ENCODE results near the gene NDEL1. TPM values are rescaled to one million over a fixed set of nuclear protein-coding genes. Genes with fewer than 3 reads are reported as not detected.

Gene NDEL1
- total RNA-seq, 1 donor from 2014 or later = 34.1 TPM

DNA sequence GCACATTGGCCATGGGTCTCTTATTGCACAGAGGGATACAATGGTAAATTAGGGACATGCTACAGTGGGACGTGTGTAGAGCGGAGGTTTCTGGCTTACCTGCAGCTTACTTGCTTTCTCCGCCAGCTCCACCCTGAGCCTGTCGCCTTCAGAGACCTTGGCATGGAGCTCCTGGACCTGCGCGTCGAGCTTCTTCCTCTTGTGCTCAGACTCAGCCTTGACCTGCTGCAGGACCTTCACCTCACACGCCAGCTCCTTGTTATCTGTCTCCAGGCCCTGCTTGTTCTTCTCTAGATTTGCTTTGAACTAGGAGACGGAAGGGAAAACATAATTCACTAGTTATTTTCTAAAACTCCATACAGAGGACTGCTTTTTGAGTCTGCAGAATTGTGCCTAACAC lies 63.5 kb downstream of the NDEL1 start:
- TF ChIP-seq CTCF (conservative IDR thresholded peaks at IDR 0.05) = no peak
- Mint-ChIP-seq H3K4me1 (no peaks in the 10 kb centered on the region), H3K4me3 (no peak overlapping the region), H3K9me3 (no peaks in the 10 kb centered on the region), H3K27ac (ENCODE audit: unreplicated experiment) (no peak overlapping the region), H3K36me3 (ENCODE audit: low read depth) (peaks cover 16% of the 10 kb centered on the region), H3K27me3 (ENCODE audit: low read depth) (no peaks in the 10 kb centered on the region)
- DNase-seq (ENCODE audit: low read depth, low spot score) = no peak

- Mint-ChIP-seq H3K27ac (ENCODE audit: unreplicated experiment) (no peak overlapping the region), H3K4me1 (no peaks in the 10 kb centered on the region), H3K4me3 (no peak overlapping the region), H3K9me3 (no peaks in the 10 kb centered on the region), H3K36me3 (ENCODE audit: low read depth) (peaks cover 17% of the 10 kb centered on the region), H3K27me3 (ENCODE audit: low read depth) (no peaks in the 10 kb centered on the region)
- no peak for DNase-seq (ENCODE audit: low read depth, low spot score)
- no peak for TF ChIP-seq CTCF (conservative IDR thresholded peaks at IDR 0.05)
Measured at GRCh38 chr17:8499614-8500013, 63.9 kb downstream of the NDEL1 start.

- H3K36me3 Mint-ChIP-seq (ENCODE audit: low read depth) = peaks cover 17% of the 10 kb centered on the region
- no peaks in the 10 kb centered on the region for H3K4me1 Mint-ChIP-seq
- no peak overlapping the region for H3K4me3 Mint-ChIP-seq
- no peak for DNase-seq (ENCODE audit: low read depth, low spot score)
- H3K27me3 Mint-ChIP-seq (ENCODE audit: low read depth) = no peaks in the 10 kb centered on the region
- no peaks in the 10 kb centered on the region for H3K9me3 Mint-ChIP-seq
- TF ChIP-seq CTCF (conservative IDR thresholded peaks at IDR 0.05) = no peak
- H3K27ac Mint-ChIP-seq (ENCODE audit: unreplicated experiment) = no peak overlapping the region
Measured at GRCh38 chr17:8500609-8501008, 64.9 kb downstream of the NDEL1 start.

GRCh38 chr17:8502126-8502525 lies 66.4 kb downstream of the NDEL1 start:
- no peak overlapping the region for H3K4me3 Mint-ChIP-seq
- H3K4me1 Mint-ChIP-seq = no peaks in the 10 kb centered on the region
- H3K27ac Mint-ChIP-seq (ENCODE audit: unreplicated experiment) = peak overlapping the region; percentile 10
- DNase-seq (ENCODE audit: low read depth, low spot score) = no peak
- no peaks in the 10 kb centered on the region for H3K27me3 Mint-ChIP-seq (ENCODE audit: low read depth)
- peaks cover 24% of the 10 kb centered on the region for H3K36me3 Mint-ChIP-seq (ENCODE audit: low read depth)
- H3K9me3 Mint-ChIP-seq = no peaks in the 10 kb centered on the region
- no peak for TF ChIP-seq CTCF (conservative IDR thresholded peaks at IDR 0.05)

DNA sequence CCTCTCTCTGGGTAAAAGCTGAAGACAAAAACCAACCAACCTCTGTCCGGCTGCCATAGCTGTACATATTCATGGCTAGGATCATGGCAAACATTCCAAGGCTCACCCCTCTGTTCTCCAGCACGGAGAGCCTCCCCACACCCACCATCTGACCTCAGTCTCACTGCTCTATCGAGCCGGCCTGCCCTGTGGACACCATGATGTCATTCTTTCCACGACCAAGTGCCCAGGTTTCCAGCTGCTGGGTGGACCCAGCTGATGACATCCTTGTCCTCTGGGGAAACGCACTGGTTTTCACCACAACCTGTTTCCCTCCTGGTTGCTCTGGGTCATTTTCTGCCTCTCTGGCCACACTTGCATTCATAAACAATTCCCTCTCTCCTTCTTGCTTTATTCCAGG lies 67.7 kb downstream of the NDEL1 start:
- H3K4me1 Mint-ChIP-seq = no peaks in the 10 kb centered on the region
- no peak overlapping the region for H3K27ac Mint-ChIP-seq (ENCODE audit: unreplicated experiment)
- DNase-seq (ENCODE audit: low read depth, low spot score) = no peak
- H3K27me3 Mint-ChIP-seq (ENCODE audit: low read depth) = no peaks in the 10 kb centered on the region
- peaks cover 27% of the 10 kb centered on the region for H3K36me3 Mint-ChIP-seq (ENCODE audit: low read depth)
- no peaks in the 10 kb centered on the region for H3K9me3 Mint-ChIP-seq
- TF ChIP-seq CTCF (conservative IDR thresholded peaks at IDR 0.05) = no peak
- H3K4me3 Mint-ChIP-seq = no peak overlapping the region

DNA sequence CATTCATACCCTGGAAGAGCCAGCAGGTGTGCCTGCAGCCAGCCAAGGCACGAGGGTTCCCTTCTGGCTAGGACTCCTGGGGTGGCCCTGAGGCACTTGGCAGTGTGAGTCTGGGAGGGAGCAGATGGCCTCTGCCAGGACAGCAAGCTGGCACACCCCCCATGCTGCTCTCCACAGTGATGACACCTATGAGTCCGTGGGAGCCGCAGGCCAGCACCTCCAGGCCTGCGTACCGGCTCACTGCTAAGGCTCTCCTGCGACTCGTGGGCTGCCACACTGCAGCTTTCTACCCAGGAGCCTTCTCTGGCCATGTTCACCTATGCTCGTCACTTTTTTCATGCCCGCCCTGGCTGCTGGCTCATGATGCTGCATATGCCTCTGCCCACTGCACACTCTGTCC lies 68.1 kb downstream of the NDEL1 start:
- no peaks in the 10 kb centered on the region for H3K4me1 Mint-ChIP-seq
- no peak for DNase-seq (ENCODE audit: low read depth, low spot score)
- H3K27me3 Mint-ChIP-seq (ENCODE audit: low read depth) = no peaks in the 10 kb centered on the region
- no peak overlapping the region for H3K4me3 Mint-ChIP-seq
- TF ChIP-seq CTCF (conservative IDR thresholded peaks at IDR 0.05) = no peak
- H3K27ac Mint-ChIP-seq (ENCODE audit: unreplicated experiment) = no peak overlapping the region
- H3K9me3 Mint-ChIP-seq = no peaks in the 10 kb centered on the region
- H3K36me3 Mint-ChIP-seq (ENCODE audit: low read depth) = peaks cover 32% of the 10 kb centered on the region

Measured in neural crest cell (in vitro differentiated cells).